ENCODE results near the gene HBD. TPM values are rescaled to one million over a fixed set of nuclear protein-coding genes. Genes with fewer than 3 reads are reported as not detected.

The HBD gene
- total and polyA plus RNA-seq, 9 of the 15 experiments (the other 6 are each of a cell fraction or from before 2014, with no cell fraction given): 11.8 to 169 (median 36.0) TPM

- no peak for TF ChIP-seq CEBPB (tag; IDR thresholded peaks at IDR 0.05)
- no peak for TF ChIP-seq ZNF780A (CRISPR knock-in tag; IDR thresholded peaks at IDR 0.05)
- TF ChIP-seq ZNF830 (CRISPR knock-in tag; IDR thresholded peaks at IDR 0.05): no peak
- TF ChIP-seq, protein P1, sequence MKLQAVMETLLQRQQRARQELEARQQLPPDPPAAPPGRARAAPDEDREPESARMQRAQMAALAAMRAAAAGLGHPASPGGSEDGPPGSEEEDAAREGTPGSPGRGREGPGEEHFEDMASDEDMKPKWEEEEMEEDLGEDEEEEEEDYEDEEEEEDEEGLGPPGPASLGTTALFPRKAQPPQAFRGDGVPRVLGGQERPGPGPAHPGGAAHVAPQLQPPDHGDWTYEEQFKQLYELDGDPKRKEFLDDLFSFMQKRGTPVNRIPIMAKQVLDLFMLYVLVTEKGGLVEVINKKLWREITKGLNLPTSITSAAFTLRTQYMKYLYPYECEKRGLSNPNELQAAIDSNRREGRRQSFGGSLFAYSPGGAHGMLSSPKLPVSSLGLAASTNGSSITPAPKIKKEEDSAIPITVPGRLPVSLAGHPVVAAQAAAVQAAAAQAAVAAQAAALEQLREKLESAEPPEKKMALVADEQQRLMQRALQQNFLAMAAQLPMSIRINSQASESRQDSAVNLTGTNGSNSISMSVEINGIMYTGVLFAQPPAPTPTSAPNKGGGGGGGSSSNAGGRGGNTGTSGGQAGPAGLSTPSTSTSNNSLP (IDR thresholded peaks at IDR 0.05; ENCODE audit: borderline replicate concordance, low read depth, low read length): peak; percentile 73; the same call in 1 of the 2 replicates
- 0 out of 2 replicates have a peak, but pooled peaks have one; percentile 36 for TF ChIP-seq SP1 (CRISPR knock-in tag; IDR thresholded peaks at IDR 0.05)
- TF ChIP-seq XRCC5 (IDR thresholded peaks at IDR 0.05; ENCODE audit: low read depth, low read length): no peak
- TF ChIP-seq ZNF445 (CRISPR knock-in tag; IDR thresholded peaks at IDR 0.05; ENCODE audit: low read depth): no peak
- no peak for TF ChIP-seq NEUROD1 (IDR thresholded peaks at IDR 0.05; ENCODE audit: borderline replicate concordance, low read depth, low read length, partially characterized antibody)
- no peak for TF ChIP-seq FOXJ3 (CRISPR knock-in tag; IDR thresholded peaks at IDR 0.05)
- TF ChIP-seq RFX1 (IDR thresholded peaks at IDR 0.05): no peak
- TF ChIP-seq, protein P2, sequence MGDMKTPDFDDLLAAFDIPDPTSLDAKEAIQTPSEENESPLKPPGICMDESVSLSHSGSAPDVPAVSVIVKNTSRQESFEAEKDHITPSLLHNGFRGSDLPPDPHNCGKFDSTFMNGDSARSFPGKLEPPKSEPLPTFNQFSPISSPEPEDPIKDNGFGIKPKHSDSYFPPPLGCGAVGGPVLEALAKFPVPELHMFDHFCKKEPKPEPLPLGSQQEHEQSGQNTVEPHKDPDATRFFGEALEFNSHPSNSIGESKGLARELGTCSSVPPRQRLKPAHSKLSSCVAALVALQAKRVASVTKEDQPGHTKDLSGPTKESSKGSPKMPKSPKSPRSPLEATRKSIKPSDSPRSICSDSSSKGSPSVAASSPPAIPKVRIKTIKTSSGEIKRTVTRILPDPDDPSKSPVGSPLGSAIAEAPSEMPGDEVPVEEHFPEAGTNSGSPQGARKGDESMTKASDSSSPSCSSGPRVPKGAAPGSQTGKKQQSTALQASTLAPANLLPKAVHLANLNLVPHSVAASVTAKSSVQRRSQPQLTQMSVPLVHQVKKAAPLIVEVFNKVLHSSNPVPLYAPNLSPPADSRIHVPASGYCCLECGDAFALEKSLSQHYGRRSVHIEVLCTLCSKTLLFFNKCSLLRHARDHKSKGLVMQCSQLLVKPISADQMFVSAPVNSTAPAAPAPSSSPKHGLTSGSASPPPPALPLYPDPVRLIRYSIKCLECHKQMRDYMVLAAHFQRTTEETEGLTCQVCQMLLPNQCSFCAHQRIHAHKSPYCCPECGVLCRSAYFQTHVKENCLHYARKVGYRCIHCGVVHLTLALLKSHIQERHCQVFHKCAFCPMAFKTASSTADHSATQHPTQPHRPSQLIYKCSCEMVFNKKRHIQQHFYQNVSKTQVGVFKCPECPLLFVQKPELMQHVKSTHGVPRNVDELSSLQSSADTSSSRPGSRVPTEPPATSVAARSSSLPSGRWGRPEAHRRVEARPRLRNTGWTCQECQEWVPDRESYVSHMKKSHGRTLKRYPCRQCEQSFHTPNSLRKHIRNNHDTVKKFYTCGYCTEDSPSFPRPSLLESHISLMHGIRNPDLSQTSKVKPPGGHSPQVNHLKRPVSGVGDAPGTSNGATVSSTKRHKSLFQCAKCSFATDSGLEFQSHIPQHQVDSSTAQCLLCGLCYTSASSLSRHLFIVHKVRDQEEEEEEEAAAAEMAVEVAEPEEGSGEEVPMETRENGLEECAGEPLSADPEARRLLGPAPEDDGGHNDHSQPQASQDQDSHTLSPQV (IDR thresholded peaks at IDR 0.05): peak; percentile 78
- no peak for TF ChIP-seq NR2F6 (CRISPR knock-in tag; IDR thresholded peaks at IDR 0.05)
- TF ChIP-seq ZBTB33 (CRISPR knock-in tag; IDR thresholded peaks at IDR 0.05): no peak
- TF ChIP-seq ZFP36 (IDR thresholded peaks at IDR 0.05; ENCODE audit: low read depth, low read length, partially characterized antibody): no peak
- TF ChIP-seq, protein P3, sequence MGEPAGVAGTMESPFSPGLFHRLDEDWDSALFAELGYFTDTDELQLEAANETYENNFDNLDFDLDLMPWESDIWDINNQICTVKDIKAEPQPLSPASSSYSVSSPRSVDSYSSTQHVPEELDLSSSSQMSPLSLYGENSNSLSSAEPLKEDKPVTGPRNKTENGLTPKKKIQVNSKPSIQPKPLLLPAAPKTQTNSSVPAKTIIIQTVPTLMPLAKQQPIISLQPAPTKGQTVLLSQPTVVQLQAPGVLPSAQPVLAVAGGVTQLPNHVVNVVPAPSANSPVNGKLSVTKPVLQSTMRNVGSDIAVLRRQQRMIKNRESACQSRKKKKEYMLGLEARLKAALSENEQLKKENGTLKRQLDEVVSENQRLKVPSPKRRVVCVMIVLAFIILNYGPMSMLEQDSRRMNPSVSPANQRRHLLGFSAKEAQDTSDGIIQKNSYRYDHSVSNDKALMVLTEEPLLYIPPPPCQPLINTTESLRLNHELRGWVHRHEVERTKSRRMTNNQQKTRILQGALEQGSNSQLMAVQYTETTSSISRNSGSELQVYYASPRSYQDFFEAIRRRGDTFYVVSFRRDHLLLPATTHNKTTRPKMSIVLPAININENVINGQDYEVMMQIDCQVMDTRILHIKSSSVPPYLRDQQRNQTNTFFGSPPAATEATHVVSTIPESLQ (CRISPR knock-in tag; IDR thresholded peaks at IDR 0.05): no peak
- 0 out of 2 replicates have a peak, but pooled peaks have one; percentile 33 for TF ChIP-seq CREM (IDR thresholded peaks at IDR 0.05; ENCODE audit: low read depth)
- no peak for TF ChIP-seq SMAD3 (CRISPR knock-in tag; conservative IDR thresholded peaks at IDR 0.05)
- TF ChIP-seq RB1 (IDR thresholded peaks at IDR 0.05; ENCODE audit: low read depth): no peak; the same call in 1 of the 2 replicates
- TF ChIP-seq NR2C1 (IDR thresholded peaks at IDR 0.05): peak; percentile 41; the same call in 1 of the 2 replicates
- no peak for TF ChIP-seq NR2C1 (tag; IDR thresholded peaks at IDR 0.05)
- TF ChIP-seq MEIS2 (IDR thresholded peaks at IDR 0.05; ENCODE audit: partially characterized antibody): no peak
These were observed 29.5 kb downstream of the HBD start (continued) for GRCh38 chr11:5204787-5205186.

Data from K562 (cell line).